ENCODE measurements around the gene NLRC5.
"Not testable (repeated sequence)": the region's sequence is repeated elsewhere in the genome, so short reads cannot be mapped to it uniquely, and the experiment has no call there.

Gene NLRC5

GRCh38 chr16:57053206-57053605 lies 63.8 kb downstream of the NLRC5 start:
- DNase-seq: no peak

- no peak for DNase-seq
Measured at GRCh38 chr16:57054338-57054737, 65.0 kb downstream of the NLRC5 start.

GRCh38 chr16:57054771-57055170 lies 65.4 kb downstream of the NLRC5 start:
- DNase-seq: no peak

- DNase-seq: no peak
Measured at GRCh38 chr16:57055671-57056070, 66.3 kb downstream of the NLRC5 start.

GRCh38 chr16:57058291-57058861 lies 69.0 kb downstream of the NLRC5 start:
- no peak for DNase-seq

- no peak for DNase-seq
Measured at GRCh38 chr16:57060323-57061083, 71.1 kb downstream of the NLRC5 start.

GRCh38 chr16:57061084-57061905 lies 71.9 kb downstream of the NLRC5 start:
- no peak for DNase-seq

- no peak for DNase-seq
Measured at GRCh38 chr16:57062329-57062728, 73.0 kb downstream of the NLRC5 start.

- DNase-seq: not testable (repeated sequence)
Measured at GRCh38 chr16:57063189-57063588, 73.8 kb downstream of the NLRC5 start.

- DNase-seq: no peak
Measured at GRCh38 chr16:57064995-57065394, 75.6 kb downstream of the NLRC5 start.

- no peak for DNase-seq
Measured at GRCh38 chr16:57066625-57067024, 77.3 kb downstream of the NLRC5 start.

- DNase-seq: no peak
Measured at GRCh38 chr16:57067347-57067746, 78.0 kb downstream of the NLRC5 start.

GRCh38 chr16:57069053-57069452 lies 79.7 kb downstream of the NLRC5 start:
- no peak for DNase-seq

- no peak for DNase-seq
Measured at GRCh38 chr16:57069635-57070370, 80.4 kb downstream of the NLRC5 start.

GRCh38 chr16:57070424-57070823 lies 81.1 kb downstream of the NLRC5 start:
- DNase-seq: no peak

GRCh38 chr16:57071081-57071732 lies 81.8 kb downstream of the NLRC5 start:
- DNase-seq: not testable (repeated sequence)

GRCh38 chr16:57071831-57072582 lies 82.7 kb downstream of the NLRC5 start:
- DNase-seq: no peak

- no peak for DNase-seq
Measured at GRCh38 chr16:57072616-57073275, 83.4 kb downstream of the NLRC5 start.

- DNase-seq: no peak
Measured at GRCh38 chr16:57077714-57078113, 88.4 kb downstream of the NLRC5 start.

GRCh38 chr16:57081744-57082143 lies 92.4 kb downstream of the NLRC5 start:
- DNase-seq: no peak

- DNase-seq: no peak
Measured at GRCh38 chr16:57082664-57083063, 93.3 kb downstream of the NLRC5 start.

Measured in NCI-H1930 (cell line).